GM21423 (cell line): Measurements from ENCODE around the gene ODAD4.

Source experiments
- ATAC-seq: cut with Tn5 transposase; IDR thresholded peaks from one replicate; pipeline ENCODE4 v1.9.1; 2021; ENCODE audit warnings: mild to moderate bottlenecking, moderate library complexity; ENCODE audit not compliant: unreplicated experiment

The ODAD4 gene

DNA sequence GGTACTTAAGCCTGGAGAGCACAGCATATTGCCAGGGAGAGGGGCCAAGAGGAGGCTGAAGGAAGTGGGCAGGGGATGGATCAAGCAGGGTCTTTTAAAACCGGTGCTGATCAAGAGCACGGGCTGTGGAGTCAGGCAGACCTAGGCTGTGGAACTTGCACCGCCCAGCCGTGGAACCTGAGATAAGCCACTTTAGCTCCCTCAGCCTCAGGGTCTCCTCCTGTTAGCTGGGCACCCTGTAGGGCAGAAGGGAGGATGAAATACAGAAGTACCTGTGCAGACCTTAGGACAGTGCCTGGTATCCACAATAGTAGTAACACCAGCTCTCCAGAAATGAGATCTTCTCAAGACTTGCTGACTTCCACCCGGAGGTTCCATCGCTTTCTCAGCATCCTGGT, 9.3 kb downstream of the ODAD4 start:
- ATAC-seq = no peak

DNA sequence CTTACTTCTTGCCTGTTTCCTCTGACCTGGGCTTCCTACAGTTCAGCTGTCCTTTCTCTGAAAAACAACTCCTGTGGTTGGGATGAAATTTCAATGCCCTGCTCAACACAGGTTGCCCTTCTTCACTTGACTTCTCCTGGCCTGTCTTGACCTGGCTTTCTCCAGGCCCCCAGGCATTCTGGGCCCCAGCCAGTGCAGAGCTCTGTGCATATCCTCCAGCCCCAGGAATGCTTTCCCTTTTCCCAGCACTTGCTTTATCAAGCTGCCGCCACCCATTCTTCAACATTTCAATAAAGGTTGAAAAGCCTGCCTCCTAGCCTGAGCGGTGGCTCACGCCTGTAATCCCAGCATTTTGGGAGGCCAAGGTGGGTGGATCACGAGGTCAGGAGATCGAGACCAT, 10.8 kb downstream of the ODAD4 start:
- no peak for ATAC-seq

DNA sequence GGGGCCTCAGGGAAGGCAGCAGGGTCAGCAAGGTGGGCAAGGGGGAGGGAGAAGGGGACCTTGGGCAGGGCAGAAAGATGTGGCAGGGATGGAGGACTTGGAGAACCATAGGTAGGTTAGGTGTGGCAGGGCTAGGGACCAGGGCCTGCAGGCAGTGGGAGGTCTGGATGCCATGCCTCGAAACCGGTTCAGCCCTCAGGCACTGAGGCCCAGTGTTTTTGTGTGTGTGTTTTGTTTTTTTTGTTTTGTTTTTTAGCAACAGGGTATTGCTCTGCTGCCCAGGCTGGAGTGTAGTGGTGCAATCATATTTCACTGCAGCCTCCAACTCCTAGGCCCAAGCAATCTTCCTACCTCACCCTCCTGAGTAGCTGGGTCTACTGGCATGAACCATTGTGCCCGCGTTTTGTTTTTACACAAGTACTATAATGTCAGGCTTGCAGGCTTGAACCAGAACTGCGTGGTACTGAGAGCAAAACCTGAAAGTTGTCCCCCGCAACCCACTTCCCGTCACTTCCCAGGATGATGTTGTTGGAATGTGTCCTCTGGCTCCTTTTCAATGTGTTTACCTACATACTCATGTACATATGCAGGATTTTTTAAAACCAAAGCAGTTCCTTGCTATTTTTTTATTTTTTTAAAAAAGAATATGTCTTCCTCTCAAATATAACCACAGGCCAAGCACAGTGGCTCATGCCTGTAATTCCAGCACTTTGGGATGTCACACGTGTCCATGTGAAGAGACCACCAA, 12.4 kb downstream of the ODAD4 start:
- ATAC-seq = no peak

DNA sequence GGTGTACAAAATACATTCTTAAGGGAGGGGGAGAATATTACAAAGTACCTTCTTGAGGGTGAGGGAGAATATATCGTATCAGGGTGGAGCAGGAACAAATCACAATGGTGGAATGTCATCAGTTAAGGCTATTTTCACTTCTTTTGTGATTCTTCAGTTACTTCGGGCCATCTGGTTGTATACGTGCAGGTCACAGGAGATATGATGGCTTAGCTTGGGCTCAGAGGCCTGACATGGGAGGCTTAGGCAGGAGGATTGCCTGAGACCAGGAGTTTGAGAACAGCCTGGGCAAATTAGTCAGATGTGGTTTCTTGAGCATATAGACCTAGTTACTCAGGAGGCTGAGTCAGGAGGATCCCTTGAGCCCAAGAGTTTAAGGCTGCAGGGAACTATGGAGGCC, 13.1 kb downstream of the ODAD4 start:
- no peak for ATAC-seq

DNA sequence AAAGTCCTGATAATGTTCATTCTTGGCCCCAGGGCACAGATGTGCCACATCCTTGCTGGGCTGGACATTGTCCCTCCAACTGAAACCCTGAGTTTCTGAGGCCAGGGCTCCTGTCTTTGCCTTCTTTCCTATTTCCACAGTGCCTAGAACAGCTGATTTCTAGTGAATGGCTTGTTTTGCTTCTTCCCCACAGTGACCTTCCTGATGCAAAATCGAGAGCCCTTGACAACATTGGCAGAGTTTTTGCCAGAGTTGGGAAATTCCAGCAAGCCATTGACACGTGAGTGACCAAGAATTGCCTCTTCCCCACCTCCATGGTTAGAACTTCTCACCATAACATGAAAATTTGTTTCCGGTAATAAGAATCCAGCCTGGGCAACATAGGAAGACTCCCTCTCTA, 14.5 kb downstream of the ODAD4 start:
- no peak for ATAC-seq

DNA sequence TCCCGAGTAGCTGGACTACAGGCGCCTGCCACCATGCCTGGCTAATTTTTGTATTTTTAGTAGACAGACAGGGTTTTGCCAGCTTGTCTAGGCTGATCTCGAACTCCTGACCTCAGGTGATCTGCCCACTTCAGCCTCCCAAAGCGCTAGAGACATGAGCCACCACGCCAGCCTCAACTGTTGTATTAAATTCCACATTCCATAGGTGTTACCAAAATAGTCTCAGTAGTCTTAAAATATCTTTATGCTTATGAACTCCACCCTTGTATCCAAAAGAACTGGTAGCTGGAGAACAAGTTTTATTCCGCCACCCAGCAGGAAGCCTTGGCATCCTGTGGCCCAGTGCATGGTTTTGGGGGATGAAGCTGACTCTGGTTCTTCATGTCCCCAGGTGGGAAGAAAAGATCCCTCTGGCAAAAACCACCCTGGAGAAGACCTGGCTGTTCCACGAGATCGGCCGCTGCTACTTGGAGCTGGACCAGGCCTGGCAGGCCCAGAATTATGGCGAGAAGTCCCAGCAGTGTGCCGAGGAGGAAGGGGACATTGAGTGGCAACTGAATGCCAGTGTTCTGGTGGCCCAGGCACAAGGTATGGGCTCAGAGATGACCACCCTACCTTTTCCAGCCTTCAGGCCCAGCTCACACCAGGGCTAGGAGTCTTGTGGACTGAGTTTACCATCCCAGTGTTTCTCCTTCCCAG, 18.5 kb downstream of the ODAD4 start:
- no peak for ATAC-seq

DNA sequence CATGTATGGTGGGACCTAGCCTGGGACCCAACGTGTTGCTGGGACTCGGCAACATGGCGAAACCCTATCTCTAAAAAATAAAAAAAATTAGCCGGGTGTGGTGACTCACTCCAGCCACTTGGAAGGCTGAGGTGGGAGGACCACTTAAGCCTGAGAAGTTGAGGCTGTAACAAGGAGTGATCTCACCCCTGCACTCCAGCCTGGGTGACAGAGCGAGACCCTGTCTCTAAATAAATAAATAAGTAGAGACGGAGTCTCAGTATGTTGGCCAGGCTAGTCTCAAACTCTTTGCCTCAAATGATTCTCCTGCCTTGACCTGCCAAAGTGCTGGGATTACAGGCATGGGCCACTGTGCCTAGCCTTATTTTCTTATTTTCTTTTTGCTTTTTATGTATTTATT, 26.1 kb downstream of the ODAD4 start:
- no peak for ATAC-seq

DNA sequence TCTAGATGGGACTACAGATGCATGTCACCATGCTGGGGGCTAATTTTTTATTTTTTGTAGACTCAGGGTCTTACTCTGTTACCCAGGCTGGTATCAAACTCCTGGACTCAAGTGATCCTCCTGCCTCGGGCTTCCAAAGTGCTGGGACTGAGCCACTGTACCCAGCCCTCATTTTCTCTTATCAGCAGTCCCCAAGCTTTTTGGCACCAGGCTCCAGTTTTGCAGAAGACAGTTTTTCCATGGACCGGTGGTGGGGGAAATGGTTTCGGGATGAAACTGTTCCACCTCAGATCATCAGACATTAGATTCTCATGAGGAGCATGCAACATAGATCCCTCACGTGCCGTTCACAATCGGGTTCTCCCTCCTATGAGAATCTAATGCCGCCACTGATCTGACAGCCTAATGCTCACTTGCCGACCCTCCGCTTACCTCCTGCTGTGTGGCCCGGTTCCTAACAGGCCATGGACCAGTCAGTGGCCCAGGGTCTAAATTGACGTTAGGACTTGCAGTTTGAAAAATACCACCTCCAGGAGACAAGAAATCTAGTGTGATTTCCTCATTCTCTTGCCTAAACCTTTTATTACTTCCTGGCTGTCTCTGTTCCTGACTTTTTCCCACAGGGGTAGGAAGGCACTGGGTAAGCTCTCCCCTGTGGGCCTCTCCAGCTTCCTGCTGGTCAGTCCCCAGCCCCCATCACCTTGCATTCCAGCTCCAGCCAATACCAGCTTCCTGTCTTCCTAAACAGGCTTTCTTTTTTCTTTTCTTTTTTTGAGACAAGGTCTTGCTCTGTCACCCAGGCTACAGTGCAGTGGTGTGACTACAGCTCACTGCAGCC, 26.8 kb downstream of the ODAD4 start:
- no peak for ATAC-seq

DNA sequence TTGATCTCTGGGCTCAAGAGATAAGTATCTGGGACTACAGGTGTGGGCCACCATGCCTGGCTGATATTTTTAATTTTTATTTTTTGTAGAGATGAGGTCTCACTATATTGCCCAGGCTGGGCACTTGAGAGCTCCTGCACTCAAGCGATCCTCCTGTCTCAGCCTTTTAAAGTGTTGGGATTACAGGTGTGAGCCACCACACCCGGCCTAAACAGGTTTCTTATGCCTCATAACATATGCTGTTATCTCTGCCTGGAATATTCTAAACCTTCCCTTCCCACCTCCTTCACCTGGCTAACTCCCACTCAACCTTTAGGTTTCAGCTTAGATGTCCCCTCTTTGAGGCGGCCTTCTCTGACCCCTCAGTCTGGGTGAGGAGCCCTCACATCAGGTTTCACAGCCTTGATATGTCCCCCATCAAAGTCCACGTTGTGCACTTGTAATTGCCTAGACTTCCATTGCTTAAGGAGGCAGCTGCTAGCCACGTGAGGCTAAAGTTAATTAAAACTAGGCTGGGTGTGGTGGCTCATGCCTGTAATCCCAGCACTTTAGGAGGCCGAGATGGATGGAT, 27.5 kb downstream of the ODAD4 start:
- ATAC-seq = no peak

DNA sequence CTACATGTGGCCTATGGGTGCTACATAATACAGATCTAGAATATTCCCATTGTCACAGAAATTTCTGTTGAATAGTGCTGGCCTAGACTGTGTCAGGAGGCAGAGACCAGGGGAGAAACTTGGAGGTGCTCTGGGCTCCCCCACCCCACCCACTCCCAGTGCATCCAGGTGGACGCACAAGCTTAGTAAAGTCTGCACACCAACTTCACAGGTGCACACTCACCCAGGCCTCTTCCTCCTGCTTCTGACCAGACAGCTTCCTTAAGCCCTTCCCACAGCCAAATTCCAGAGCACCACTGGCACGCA, 28.6 kb downstream of the ODAD4 start:
- no peak for ATAC-seq

DNA sequence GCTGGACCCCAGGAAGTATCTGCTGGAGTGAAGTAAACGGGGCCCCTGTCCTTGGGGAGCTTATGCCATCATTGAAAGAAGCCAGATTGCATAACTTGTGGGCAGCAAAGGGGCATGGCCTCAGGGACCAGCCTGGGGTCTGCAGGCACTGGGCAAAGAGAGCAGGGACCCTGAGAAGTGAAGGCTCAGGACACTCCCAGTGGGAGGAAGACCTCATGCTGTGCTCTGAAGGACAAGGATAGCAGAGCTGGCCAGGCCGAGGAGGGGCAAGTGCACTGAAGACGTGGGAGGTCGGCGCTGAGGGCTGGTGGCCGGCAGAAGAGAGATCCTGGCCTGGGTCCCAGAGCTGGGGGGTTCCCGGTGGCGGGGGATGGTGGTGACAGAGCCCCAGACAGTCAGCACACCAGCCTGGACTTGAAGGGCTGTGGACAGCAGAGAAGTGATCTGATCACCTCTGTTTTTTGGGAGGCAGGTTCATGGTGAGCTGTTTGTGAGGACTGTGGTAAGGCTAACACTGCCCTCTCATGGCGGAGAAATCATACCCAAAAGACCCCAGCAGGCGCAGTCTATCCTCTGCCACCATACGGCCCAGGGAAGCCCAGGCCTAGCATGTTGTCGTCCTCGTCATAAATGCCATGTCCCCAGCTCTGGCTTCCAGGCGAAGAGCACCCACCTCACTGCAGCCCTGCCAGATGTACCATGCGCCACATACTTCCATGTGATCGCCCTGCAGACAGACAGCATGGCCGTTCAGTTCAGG, 29.1 kb downstream of the ODAD4 start:
- ATAC-seq = no peak

DNA sequence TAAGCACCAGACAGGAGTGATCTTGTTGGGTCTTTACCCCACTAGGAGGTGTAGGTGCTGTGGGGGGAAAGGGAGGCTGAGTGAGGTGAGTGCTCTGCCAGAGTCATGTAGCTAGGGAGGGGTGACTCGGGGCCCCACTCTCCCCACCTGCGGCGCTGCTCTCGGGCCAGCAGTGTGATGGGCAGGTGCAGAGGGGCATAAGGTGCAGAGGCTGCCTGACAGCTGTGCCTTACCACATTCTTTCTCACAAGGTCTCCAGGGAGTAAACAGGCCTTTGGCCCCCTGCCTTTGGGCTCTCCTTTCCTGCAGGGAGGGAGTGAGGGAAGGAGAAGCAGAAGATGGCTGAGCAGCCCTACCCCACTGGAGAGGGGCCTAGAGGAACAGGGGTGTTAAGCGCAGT, 31.7 kb downstream of the ODAD4 start:
- ATAC-seq = no peak

DNA sequence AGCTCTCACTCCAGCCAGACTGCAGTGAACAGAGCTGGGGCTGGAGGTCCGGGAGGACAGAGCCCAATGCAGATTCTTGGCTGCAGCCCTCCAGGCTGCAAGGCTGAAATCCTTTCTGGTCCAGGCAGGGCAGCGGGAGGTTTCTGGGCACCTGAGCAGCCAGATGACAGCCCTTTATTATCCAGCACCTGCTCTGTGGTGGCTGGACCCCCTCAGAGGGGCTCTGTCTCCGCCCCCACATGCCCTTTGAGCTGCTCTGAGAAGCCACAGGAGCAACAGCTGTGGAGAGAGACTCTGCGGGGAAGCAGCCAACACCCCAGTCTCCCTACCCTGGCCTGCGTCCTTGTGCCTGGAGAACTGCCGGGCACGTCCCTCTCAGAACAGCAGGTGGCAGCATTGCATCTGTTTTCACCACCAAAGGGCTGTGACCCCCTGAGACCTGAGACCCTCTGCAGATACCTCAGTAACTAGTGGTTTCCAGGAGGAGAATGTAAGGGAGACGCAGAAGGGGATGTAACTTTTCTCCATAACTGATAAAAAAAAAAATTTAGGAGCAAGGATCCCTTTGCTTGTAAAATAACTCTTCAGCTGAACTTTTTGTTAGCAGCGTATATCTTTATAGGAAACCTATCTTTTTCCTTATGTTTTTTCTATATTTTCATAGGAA, 32.5 kb downstream of the ODAD4 start:
- no peak for ATAC-seq

DNA sequence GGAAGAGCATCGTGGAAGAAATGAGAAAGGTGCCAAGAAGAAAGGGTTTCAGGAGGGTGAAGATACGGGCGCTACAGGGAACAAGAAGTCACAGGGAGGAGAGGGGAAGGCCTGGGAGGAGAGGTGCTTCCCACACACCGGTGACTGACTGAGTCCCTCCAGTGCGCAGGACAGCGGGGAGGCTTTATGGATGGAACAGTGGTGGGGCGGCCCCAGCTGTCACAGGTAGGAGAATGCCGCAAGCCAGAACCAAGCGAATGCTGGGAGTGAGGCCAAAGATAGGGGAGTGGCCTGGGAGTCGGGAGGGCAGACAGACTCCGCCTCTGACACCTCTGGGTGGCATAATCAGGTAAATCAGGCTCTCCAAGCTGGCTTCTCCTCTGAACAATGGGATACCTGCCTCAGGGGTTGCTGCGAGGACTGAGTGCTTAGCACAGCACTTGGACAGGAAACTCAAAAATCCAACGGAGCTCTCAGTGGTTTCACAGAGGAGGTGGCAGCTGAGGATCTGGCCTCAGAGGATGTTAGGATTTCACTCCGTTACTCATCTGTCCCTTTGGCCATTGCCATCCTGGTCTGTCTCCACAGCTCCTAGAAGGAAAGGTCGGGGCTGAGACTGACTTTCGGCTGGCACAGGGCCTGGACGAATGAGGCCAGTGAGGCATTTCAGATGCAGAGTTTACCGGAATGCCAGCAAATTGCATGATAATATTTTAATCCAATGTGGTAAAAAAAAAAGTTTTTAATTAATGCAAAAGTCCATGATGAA, 35.5 kb downstream of the ODAD4 start:
- peak; percentile 31 for ATAC-seq

DNA sequence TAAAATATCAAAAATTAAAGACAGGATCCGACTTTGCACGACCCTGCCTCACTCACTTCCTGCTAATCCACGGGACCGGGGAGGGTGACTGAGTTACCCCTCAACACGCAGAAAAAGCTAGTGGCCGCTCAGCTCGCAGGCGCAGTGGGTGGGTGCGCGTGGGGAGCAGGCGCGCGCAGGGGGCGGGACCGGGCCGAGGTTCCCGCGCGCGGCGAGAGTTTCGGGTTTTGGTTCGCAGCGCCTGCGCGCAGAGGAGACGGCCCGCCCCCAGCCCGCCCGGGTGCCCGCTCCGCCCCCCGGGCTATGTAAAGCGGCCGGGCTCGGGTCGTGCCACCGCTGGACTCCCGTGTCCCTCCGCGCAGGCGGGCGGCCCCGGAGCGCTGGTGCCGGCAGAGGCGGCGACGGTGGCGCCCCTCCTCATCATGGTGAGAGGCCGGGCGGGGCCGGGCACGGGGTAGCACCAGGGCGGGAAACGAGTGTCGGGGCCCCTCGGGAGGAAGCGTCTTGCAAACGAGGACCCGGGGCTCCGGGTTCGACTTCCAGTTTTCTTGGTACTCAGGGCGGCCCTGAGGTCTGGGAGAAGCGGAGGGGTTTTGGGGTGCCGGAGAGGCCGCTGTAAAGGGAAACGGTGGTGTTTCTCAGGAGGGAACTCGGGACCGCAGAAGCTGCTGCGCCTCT, 36.2 kb downstream of the ODAD4 start, which contains the start of gene CNP:
CNP (plus strand) TSS at position 333 of the 678 bp plus-strand sequence; CDS start at position 423, 90 bp downstream.
- peak; percentile 65 for ATAC-seq

DNA sequence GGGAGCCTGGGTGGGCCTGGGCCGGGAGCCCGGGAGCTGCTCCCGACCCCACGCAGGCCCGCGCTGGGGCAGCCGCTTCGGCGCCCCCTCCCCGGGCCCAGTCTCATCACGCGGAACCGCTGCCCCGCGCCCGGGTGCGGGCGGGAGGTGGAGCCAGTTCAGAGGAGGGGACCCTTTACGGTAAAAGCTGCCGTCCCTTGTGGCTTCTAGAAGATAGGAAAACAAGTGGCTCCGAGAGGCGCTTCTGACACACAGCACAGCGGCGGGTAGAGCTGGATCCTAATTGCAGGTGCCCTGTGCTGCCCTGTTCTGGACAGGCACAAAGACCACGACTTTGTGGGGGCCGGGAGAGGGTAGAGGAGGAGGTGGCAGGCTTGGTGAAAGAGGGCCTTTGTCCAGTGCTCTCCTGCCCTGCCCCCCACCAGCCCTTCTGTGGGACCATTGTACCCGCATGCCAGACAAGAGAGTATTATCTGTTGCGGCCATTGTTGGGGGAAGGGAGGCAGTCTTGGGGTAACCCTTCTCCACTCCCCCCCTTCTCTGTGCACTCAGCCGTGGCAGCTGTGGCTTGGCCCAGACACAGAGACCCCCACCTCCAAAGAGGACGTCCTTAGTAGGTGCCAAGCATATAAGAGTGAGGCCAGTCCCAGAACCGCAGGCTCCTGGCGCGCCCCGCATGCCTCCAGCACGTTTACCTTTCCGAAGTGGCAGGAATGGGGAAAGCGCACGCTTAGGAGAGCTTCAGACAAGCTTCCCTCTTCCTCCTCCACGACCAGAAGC, 36.9 kb downstream of the ODAD4 start:
- no peak for ATAC-seq

DNA sequence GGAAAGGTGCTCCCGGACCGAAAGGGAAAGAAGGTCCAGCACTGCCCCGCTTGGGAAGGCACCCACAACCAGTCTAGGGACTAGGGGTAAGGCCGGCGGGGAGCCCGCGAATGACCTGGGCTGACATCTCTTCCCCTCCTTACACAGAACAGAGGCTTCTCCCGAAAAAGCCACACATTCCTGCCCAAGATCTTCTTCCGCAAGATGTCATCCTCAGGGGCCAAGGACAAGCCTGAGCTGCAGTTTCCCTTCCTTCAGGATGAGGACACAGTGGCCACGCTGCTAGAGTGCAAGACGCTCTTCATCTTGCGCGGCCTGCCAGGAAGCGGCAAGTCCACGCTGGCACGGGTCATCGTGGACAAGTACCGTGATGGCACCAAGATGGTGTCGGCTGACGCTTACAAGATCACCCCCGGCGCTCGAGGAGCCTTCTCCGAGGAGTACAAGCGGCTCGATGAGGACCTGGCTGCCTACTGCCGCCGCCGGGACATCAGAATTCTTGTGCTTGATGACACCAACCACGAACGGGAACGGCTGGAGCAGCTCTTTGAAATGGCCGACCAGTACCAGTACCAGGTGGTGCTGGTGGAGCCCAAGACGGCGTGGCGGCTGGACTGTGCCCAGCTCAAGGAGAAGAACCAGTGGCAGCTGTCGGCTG, 37.6 kb downstream of the ODAD4 start:
- no peak for ATAC-seq

DNA sequence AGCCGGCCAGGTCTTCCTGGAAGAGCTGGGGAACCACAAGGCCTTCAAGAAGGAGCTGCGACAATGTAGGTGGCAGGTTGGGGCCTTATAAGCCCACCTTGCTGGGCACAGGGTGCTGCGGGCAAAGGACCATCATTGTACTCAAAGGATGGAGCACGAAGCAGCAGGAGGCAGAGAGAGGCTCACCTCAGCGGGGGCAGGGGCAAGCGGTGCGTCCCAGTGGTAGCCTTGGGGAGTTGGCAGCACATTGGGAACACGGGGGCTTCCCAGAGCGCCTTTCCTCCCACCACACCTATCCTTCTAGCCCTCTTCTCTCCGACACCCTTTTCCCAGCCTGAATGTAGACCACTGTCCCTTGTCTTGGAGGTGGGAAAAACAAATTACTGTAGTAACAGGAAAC, 38.3 kb downstream of the ODAD4 start:
- no peak for ATAC-seq
